Transverse colon (tissue), 4 donors: Measurements from ENCODE around the gene APOB. TPM values are rescaled to one million over a fixed set of nuclear protein-coding genes. Genes with fewer than 3 reads are reported as not detected.

Experiments
- DNase-seq: peaks from one replicate; pipeline ENCODE4 v3.0.0-alpha.2; 2019
- H3K27ac ChIP-seq, 4 donors: fragments of 200-600 bp; sonication (generic); 2 replicates each; pipeline ENCODE4 v1.5.1; 2016 to 2018; ENCODE audit warnings: inconsistent platforms in 4 of 4
- H3K27me3 ChIP-seq: fragments of 200-600 bp; sonication (generic); 2 replicates; pipeline ENCODE4 v1.5.1; 2017; ENCODE audit warnings: inconsistent platforms
- H3K36me3 ChIP-seq, 4 donors: fragments of 200-600 bp; sonication (generic); 2 replicates each; pipeline ENCODE4 v1.5.1; 2017 to 2019; ENCODE audit warnings: inconsistent platforms in 4 of 4
- H3K4me1 ChIP-seq, 4 donors: fragments of 200-600 bp; sonication (generic); 2 replicates each; pipeline ENCODE4 v1.5.1; 2017 to 2020; ENCODE audit warnings: inconsistent platforms in 4 of 4
- H3K4me3 ChIP-seq, 4 donors: fragments of 200-600 bp; sonication (generic); 1 replicate in 1 of 4; 2 replicates in 3 of 4; pipeline versions ENCODE4 v1.5.1 to v1.6.1; 2017 to 2019; ENCODE audit warnings: inconsistent platforms in 4 of 4
- H3K9me3 ChIP-seq, 2 donors: fragments of 200-600 bp; sonication (generic); 2 replicates each; pipeline ENCODE4 v1.5.1; 2017 to 2019; ENCODE audit warnings: inconsistent platforms in 2 of 2
- CTCF ChIP-seq, 5 experiments: fragments of 200-600 bp in 3 of 5; fragments of 450-650 bp in 2 of 5; sonication (generic) in 3 of 5; IDR thresholded peaks; 1 replicate in 2 of 5; 2 replicates in 3 of 5; pipeline ENCODE4 v1.5.1; 2016 to 2017; ENCODE audit warnings: antibody characterized with exemption in 5 of 5, inconsistent platforms in 3 of 5, mild to moderate bottlenecking in 2 of 5, moderate library complexity in 1 of 5
- EP300 ChIP-seq: sonication (generic); formaldehyde crosslinking; IDR thresholded peaks from one replicate; pipeline ENCODE4 v1.6.1; 2017; ENCODE audit warnings: antibody characterized with exemption, low read depth
- POLR2A ChIP-seq: fragments of 450-650 bp; IDR thresholded peaks from one replicate; pipeline ENCODE4 v1.6.1; 2016; ENCODE audit warnings: antibody characterized with exemption, mild to moderate bottlenecking, moderate library complexity
- POLR2AphosphoS5 ChIP-seq, 3 donors: sonication (generic); formaldehyde crosslinking; IDR thresholded peaks; one replicate each; pipeline ENCODE4 v1.6.1; 2016; ENCODE audit warnings: antibody characterized with exemption in 3 of 3
- WGBS, 2 donors: methylation state at CpG; one replicate each; pipeline ENCODE4 v1.1.5; 2018; ENCODE audit warnings: low coverage in 1 of 2; 5-methylcytosine and 5-hydroxymethylcytosine counted together
- in situ Hi-C, 4 donors: fragments of 200-750 bp; cut with MboI; loops; one replicate each; pipeline versions ENCODE4 v1.15.0 to v1.15.1; 2017; ENCODE audit warnings: low sequenced_read_pairs in 3 of 4, low pct_ligation_motif_present in 1 of 4, low pct_unique_long_range_greater_than_20kb in 1 of 4
- intact Hi-C: fragments of 100-400 bp; cut with DNase I; formaldehyde crosslinking; loops from one replicate; pipeline ENCODE4 v1.15.1; 2023; ENCODE audit warnings: low total_unique reads
- total RNA-seq, 4 donors: library from RNA; depleted of rRNA; stranded (reverse); fragments of >200 nt; gene quantifications; one replicate each; pipeline ENCODE4 v1.1.0, GENCODE V29; 2016

Gene APOB
- total RNA-seq, 4 donors from 2014 or later: 0.55 to 0.95 (median 0.67) TPM

DNA sequence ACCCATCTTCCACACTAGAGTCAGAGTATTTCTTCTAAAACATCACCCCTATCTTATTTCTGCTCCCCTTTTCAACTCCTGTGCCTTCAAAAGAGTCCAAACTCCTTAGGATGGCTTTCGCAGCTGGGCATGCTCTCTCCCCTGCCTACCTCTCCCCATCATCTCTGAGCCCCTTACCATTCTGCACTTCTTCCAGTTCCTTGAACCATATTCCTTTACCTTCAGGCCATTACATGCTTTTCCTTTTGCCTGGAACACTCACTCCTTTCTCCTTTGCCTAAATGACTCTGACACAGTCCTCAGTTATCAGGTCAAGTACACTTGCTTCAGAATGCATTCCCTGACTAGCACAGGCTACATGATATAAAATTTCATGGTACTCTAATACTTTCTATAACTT, 22.4 kb downstream of the APOB start:
- H3K36me3 ChIP-seq: no peaks in the 10 kb centered on the region
- 97 to 100% methylated on average over 1 of the region's 1 CpG for WGBS, 2 donors
- TF ChIP-seq POLR2A: no peak
- TF ChIP-seq CTCF (IDR thresholded peaks at IDR 0.05): no peak
- no peak for TF ChIP-seq EP300
- TF ChIP-seq POLR2AphosphoS5 (IDR thresholded peaks at IDR 0.05): no peak

GRCh38 chr2:21020668-21021288, 23.1 kb downstream of the APOB start:
- no peaks in the 10 kb centered on the region for H3K27me3 ChIP-seq
- TF ChIP-seq POLR2AphosphoS5 (IDR thresholded peaks at IDR 0.05) (no peak), EP300 (no peak), CTCF (IDR thresholded peaks at IDR 0.05) (no peak), POLR2A (no peak)
- no peaks in the 10 kb centered on the region for H3K4me1 ChIP-seq
- no peak overlapping the region for H3K27ac ChIP-seq
- intact Hi-C loops: no loop called here
- DNase-seq: no peak
- no peaks in the 10 kb centered on the region for H3K9me3 ChIP-seq
- H3K36me3 ChIP-seq: no peaks in the 10 kb centered on the region
- H3K4me3 ChIP-seq: no peak overlapping the region
- 89 to 92% methylated on average over 2 of the region's 2 CpGs for WGBS, 2 donors
- in situ Hi-C loops: loop anchor here in 1 of 4 donors (25.0 kb wide), 1 partner anchor 92 kb away; the partner anchor contains the start of gene TDRD15

More for the DNA sequence above, 22.4 kb downstream of the APOB start:
- H3K9me3 ChIP-seq: no peaks in the 10 kb centered on the region
- intact Hi-C loops (no loop called here), in situ Hi-C loops (loop anchor here in 1 of 4 donors (25.0 kb wide), 1 partner anchor 91 kb away; the partner anchor contains the start of gene TDRD15)
- no peaks in the 10 kb centered on the region for H3K27me3 ChIP-seq
- DNase-seq: no peak
- H3K4me1 ChIP-seq: no peaks in the 10 kb centered on the region
- no peak overlapping the region for H3K4me3 ChIP-seq
- H3K27ac ChIP-seq: no peak overlapping the region

GRCh38 chr2:21020031-21020667, 23.7 kb downstream of the APOB start:
- 85 to 92% methylated on average over 3 of the region's 3 CpGs for WGBS, 2 donors
- Histone ChIP-seq H3K4me1 (no peaks in the 10 kb centered on the region), H3K36me3 (no peaks in the 10 kb centered on the region), H3K9me3 (no peaks in the 10 kb centered on the region), H3K4me3 (no peak overlapping the region), H3K27ac (no peak overlapping the region), H3K27me3 (no peaks in the 10 kb centered on the region)
- TF ChIP-seq EP300: no peak
- no peak for TF ChIP-seq POLR2A
- TF ChIP-seq CTCF (IDR thresholded peaks at IDR 0.05): no peak
- TF ChIP-seq POLR2AphosphoS5 (IDR thresholded peaks at IDR 0.05): no peak
- intact Hi-C loops (no loop called here), in situ Hi-C loops (loop anchor here in 1 of 4 donors (25.0 kb wide), 1 partner anchor 92 kb away; the partner anchor contains the start of gene TDRD15)
- DNase-seq: no peak

DNA sequence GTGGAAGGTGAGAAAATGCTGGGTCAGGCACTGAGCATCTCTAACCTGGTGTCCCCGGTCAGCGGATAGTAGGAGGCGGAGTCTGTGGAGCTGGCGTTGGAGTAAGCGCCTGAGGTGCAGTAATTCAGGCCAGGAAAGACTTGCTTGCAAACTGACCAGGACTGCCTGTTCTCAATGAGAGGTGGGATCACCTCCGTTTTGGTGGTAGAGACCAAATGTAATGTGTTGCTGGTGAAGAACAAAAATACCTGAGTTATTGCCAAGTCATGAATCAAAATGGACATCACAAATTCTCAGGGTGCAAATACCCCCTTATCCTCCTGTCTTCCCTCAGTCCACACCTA, 24.2 kb downstream of the APOB start:
- no peaks in the 10 kb centered on the region for H3K27me3 ChIP-seq
- H3K4me1 ChIP-seq: no peaks in the 10 kb centered on the region
- H3K36me3 ChIP-seq: no peaks in the 10 kb centered on the region
- no peaks in the 10 kb centered on the region for H3K9me3 ChIP-seq
- in situ Hi-C loops (loop anchor here in 1 of 4 donors (25.0 kb wide), 1 partner anchor 93 kb away; the partner anchor contains the start of gene TDRD15), intact Hi-C loops (no loop called here)
- no peak for DNase-seq
- 90% methylated on average over 6 of the region's 6 CpGs; no CpG with 5 or more reads in 1 of the 2 donors for WGBS, 2 donors
- TF ChIP-seq POLR2AphosphoS5 (IDR thresholded peaks at IDR 0.05): no peak
- no peak for TF ChIP-seq POLR2A
- TF ChIP-seq EP300: no peak
- TF ChIP-seq CTCF (IDR thresholded peaks at IDR 0.05): no peak
- no peak overlapping the region for H3K27ac ChIP-seq
- no peak overlapping the region for H3K4me3 ChIP-seq
